Endothelial cell of hepatic sinusoid (primary cell): ENCODE measurements around the gene ULK3.

Source experiments
- in situ Hi-C: cut with HindIII; loops from 2 replicates; pipeline ENCODE4 v1.10.0; 2017; ENCODE audit warnings: low sequenced_read_pairs

ULK3 gene

GRCh38 chr15:74825866-74826265 lies 17.1 kb downstream of the ULK3 start:
- in situ Hi-C loops: no loop called here

DNA sequence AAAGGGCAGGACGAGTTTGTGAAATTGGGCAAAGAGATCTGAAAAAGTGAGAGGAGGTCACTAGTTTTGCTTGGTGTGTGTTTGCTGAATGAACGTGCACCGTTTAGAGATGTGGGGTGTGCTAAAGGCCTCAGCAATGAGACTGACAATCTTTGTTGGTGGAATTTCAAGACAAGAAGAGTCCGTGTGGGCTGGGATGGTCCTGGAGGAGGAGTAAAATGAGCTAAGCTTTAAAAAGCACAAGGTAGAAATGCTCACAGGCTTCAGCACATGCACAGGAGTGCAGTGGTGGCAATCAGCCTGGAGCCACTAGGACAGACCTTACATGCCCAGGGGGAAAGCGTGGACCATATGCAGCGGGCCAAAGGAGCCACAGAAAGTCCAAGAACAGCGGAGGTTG lies 18.0 kb downstream of the ULK3 start:
- in situ Hi-C loops: no loop called here

- in situ Hi-C loops: no loop called here
These were observed 19.6 kb downstream of the ULK3 start for GRCh38 chr15:74823324-74823723.

DNA sequence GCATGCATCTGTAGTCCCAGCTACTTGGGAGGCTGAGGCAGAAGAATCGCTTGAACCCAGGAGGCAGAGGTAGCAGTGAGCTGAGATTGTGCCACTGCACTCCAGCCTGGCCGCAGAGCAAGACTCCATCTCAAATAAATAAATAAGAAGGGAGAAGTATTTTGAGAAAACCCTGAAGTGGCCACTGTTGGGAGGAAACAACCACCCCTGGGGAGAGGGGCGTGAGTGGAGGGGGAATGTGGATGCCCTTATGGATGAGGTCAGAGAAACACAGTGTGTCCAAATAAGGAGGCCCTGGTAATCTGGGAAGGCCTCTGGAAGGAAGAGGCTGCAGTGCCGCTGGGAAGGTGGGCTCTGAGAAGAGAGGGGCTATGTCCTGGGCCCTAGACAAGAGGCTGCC lies 20.7 kb downstream of the ULK3 start:
- in situ Hi-C loops: no loop called here

DNA sequence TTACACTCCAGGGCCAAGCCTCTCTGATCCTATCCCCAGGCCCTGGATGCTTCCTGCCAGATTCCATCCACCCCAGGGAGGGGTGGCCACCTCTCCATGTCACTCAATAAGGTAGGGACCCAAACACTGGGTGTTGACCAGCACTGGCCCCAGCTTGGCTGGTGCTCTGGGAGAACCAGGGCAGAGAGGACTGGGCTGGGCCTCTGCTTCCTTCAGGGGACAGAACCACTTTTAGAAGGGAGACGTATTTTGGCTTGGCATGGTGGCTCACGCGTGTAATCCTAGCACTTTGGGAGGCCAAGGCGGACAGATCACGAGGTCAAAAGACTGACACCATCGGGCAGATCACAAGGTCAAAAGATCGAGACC lies 21.2 kb downstream of the ULK3 start:
- in situ Hi-C loops: no loop called here

- in situ Hi-C loops: no loop called here
These were observed 21.7 kb downstream of the ULK3 start for GRCh38 chr15:74821091-74821789.

DNA sequence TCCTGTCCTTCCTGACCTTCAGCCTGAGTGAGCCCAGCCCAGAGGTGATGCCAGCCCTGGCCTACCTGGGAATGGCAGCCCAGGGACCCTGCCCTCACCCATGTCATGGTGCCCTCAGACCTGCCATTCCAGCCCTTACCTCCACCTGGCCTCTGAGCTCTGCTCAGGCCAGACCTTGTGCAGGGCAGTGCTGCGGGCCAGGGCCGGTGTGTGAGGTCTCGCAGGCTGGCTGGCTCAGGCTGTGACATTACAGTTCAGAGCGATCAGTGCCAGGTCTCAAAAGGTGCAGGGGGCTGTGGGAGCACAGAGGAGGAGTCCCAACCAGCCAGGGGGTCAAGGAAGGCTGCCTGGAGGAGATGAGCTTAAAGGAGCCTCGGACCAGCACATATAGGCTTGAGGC lies 22.9 kb downstream of the ULK3 start:
- in situ Hi-C loops: no loop called here

DNA sequence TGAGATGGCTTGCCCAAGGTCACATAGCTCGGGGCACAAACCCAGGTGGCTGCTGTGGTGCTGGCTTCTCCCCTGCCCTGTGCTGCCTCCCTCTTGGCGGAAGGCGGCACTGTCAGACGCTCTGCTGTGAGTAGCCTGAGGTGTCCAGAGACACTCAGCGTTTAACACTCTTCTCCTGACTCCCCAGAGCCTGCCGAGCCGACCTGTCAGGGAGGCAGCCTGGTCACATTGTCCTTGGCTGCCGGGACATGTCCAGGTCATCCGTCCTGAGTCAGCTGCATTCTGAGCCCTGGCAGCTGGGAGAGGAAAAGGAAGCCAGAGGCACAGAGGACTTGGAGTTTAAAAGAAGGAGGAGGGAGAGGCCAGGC lies 25.6 kb downstream of the ULK3 start:
- in situ Hi-C loops: loop anchor here (5.0 to 10.0 kb wide), 4 partner anchors 35 to 90 kb away; partner anchors contain the start of gene FAM219B

DNA sequence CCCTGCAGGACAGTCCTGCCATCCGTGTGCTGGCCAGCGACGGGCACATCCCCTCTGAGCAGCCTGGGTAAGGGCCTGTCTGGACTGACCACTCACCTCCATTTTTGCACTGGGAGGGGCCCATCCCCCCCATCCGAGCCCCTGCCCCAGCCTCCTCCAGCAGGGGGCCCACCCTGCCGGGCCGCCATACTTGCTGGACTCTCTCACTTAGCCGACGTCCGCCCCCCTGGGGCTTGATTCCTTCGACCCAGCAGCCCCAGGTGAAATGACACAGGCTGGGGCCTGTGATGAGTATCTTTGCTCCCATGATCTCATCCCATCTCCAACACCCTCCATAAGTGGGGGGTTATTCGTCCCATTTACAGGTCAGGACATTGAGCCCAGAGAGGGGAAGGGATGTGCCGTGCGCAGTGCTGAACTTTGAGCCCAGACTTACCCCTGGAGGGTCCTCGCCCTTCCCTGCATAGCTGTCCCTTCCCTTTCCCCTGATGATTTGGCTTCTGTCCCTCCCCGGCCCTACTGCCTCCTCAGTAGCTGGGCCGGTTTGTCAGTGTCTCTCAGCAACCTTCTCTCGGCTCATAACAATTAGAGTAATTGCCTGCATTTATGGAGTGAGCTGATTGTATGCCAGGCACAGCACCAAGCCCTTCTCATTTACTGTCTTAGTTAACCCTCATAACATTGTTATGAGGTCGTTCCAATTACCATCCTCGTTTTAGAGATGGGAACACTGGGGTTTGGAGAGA lies 26.2 kb downstream of the ULK3 start:
- in situ Hi-C loops: loop anchor here (5.0 to 10.0 kb wide), 4 partner anchors 36 to 91 kb away; partner anchors contain the start of gene FAM219B

DNA sequence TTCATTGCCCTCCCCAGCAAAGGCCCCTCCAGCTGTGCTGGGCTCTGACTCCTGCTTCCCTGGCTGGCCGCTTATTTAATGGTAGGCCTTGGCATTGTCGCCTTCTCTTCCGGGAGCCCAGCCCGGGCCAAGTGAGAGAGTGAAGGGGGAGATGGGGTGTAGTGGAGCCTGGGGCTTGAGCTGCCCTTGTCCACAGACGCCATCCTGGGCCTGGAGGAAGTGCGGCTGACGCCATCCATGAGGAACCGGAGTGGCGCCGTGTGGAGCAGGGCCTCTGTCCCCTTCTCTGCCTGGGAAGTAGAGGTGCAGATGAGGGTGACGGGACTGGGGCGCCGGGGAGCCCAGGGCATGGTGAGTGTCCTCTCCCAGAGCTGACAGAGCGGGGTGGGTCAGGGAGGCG lies 27.0 kb downstream of the ULK3 start:
- in situ Hi-C loops: loop anchor here (5.0 to 10.0 kb wide), 4 partner anchors 36 to 91 kb away; partner anchors contain the start of gene FAM219B

GRCh38 chr15:74815121-74815934 lies 27.6 kb downstream of the ULK3 start:
- in situ Hi-C loops: loop anchor here (5.0 to 10.0 kb wide), 4 partner anchors 37 to 92 kb away; partner anchors contain the start of gene FAM219B

GRCh38 chr15:74812533-74812932 lies 30.4 kb downstream of the ULK3 start, which contains the start of gene LMAN1L:
LMAN1L (plus strand) TSS chr15:74812835; CDS start chr15:74812855, 20 bp downstream.
- in situ Hi-C loops: loop anchor here (10.0 kb wide), 1 partner anchor 58 kb away; no protein-coding TSS in a partner anchor

DNA sequence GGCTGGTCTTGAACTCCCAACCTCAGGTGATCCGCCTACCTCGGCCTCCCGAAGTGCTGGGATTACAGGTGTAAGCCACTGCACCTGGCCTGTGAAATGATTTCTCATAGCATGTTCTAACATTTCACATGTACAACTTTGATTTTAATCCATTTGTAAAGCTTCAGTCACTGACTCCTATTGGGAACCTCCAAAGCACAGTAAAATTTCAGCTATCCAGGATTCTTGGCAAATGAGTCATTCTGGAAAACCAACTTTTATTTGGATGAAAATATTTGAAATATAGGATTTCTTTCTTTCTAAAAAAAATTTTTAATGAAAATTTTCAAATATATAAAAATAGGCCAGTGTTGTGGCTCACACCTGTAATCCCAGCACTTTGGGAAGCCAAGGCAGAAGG lies 33.0 kb downstream of the ULK3 start:
- in situ Hi-C loops: loop anchor here (10.0 kb wide), 1 partner anchor 55 kb away; no protein-coding TSS in a partner anchor

DNA sequence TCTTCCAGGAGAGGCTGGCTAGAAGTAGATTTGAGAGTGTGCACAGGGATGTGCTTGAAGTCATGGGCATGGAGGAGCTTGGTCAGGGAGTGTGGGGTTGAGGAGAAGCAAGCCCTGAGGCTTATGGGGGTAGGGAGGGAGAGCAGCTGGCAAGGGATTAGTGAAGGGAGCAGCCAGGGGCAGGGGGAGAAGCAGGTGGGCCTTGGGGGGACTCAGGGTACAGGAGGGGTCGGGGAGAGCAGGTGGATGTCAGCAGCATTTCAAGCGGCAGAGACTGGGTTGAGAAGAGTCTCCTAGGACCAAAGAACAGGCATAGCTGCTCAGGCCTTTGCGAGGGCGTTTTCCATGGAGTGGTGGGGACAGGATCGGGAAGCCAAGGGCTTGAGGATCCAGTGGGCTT lies 33.7 kb downstream of the ULK3 start:
- in situ Hi-C loops: no loop called here

- in situ Hi-C loops: no loop called here
These were observed 34.1 kb downstream of the ULK3 start for GRCh38 chr15:74808840-74809229.

DNA sequence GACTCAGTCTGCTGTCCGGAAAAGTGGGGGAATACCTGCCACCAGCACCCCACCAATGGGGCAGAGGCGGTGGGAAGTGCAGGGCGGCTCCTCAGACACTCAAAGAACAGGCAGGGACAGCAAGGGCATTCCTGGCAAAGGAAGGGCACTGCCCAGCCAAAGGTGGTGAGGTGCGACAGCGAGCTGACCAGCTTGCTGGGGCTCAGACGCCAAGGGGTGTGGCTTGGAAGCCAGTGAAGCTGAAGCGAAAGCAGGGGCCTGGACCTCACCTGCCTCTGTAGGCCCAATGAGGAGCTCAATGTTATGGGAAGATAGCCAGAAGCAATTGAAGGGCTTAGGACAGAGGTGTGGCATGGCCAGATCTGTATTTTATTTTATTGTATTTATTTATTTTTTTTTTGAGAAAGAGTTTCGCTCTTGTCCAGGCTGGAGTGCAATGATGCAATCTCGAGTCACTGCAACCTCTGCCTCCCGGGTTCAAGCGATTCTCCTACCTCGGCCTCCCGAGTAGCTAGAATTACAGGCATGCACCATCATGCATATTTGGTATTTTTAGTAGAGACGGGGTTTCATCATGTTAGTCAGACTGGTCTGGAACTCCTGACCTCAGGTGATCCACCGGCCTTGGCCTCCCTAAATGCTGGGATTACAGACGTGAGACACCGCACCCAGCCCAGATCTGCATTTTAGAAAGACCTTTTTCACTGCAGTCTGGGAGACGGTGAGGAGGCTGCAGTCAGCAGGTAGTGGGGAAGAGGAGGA lies 34.7 kb downstream of the ULK3 start:
- in situ Hi-C loops: no loop called here

DNA sequence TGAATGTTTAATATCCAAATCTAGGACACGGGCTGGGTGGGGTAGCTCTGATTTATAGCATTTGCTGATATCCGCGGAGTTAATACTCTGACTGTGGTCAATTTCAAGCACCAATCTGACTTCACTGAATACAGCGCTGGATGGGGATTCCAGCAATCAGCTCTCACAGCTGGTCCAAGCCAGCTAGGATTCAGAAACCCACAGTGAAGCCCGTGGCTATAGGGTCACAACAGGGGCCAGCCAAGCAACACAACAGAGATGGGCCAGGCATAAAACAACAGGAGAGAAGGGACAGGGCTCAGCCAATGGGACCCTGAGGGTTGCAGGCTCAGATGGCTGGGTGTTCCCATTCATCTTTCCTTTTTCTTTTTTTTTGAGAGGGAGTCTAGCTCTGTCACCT lies 35.7 kb downstream of the ULK3 start:
- in situ Hi-C loops: no loop called here

- in situ Hi-C loops: no loop called here
These were observed 38.0 kb downstream of the ULK3 start for GRCh38 chr15:74804935-74805334.

DNA sequence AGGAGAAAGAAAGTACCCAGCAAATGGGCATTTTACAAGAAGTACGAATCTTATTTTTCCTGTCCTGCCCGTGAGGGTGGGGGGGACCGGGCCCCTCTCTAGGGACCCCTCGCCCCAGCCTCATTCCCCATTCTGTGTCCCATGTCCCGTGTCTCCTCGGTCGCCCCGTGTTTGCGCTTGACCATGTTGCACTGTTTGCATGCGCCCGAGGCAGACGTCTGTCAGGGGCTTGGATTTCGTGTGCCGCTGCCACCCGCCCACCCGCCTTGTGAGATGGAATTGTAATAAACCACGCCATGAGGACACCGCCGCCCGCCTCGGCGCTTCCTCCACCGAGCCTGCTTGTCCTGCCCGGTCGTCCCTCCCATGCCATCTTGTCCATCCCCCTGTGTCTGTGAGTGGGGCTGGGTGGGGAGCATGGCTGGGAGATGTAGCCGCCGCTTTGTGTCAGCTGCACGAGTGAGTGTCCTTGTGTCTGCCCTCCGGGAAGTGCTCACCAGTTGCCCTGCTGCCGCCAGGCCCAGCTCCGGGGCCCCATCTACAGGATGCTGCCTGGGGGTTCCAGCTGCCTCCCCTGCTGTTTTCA lies 40.0 kb downstream of the ULK3 start:
- in situ Hi-C loops: no loop called here

GRCh38 chr15:74802290-74802689 lies 40.7 kb downstream of the ULK3 start:
- in situ Hi-C loops: no loop called here
